ENCODE results near the gene FRMD4A. TPM values are rescaled to one million over a fixed set of nuclear protein-coding genes. Genes with fewer than 3 reads are reported as not detected.

Gene FRMD4A
- total and polyA plus RNA-seq, 10 of the 15 experiments (the other 5 are each of a cell fraction or from before 2014, with no cell fraction given) = 17.8 to 75.2 (median 39.1) TPM

- TF ChIP-seq ZNF687 (IDR thresholded peaks at IDR 0.05) = no peak
Observed at GRCh38 chr10:14116021-14116420, 214.7 kb downstream of the FRMD4A start (continued).

- DNase-seq (ENCODE audit: low read depth, low spot score) = no peak
- intact Hi-C loops (cut with micrococcal nuclease; ENCODE audit: unreplicated experiment) (no loop called here), in situ Hi-C loops (cut with MboI) (no loop called here)
- no peaks in the 10 kb centered on the region for H3K4me1 ChIP-seq (ENCODE audit: control insufficient read depth, insufficient read depth, low read length)
- RAD21 ChIA-PET (ENCODE audit: unreplicated experiment) = no interaction called here
- H4K20me1 ChIP-seq (ENCODE audit: control insufficient read depth, insufficient read depth) = no peaks in the 10 kb centered on the region
- H2AFZ ChIP-seq (ENCODE audit: control insufficient read depth, low read depth, low read length) = no peak overlapping the region
- ATAC-seq = no peak
- H3K4me2 ChIP-seq (ENCODE audit: control insufficient read depth, insufficient read depth) = no peak overlapping the region
- no peak overlapping the region for H3K27ac ChIP-seq (ENCODE audit: control insufficient read depth, insufficient read depth)
- TF ChIP-seq MYB (IDR thresholded peaks at IDR 0.05; ENCODE audit: borderline replicate concordance, low read depth, low read length) = no peak
- TF ChIP-seq MEF2A (IDR thresholded peaks at IDR 0.05; ENCODE audit: insufficient read depth, low read depth, low read length) = no peak
- no peak for TF ChIP-seq STAT1 (conservative IDR thresholded peaks at IDR 0.05)
- TF ChIP-seq NBN (IDR thresholded peaks at IDR 0.05) = no peak
- no peak for TF ChIP-seq ZNF217 (IDR thresholded peaks at IDR 0.05)
- no peak for TF ChIP-seq ZBED1 (IDR thresholded peaks at IDR 0.05; ENCODE audit: borderline replicate concordance)
- no peak for TF ChIP-seq SP1 (IDR thresholded peaks at IDR 0.05; ENCODE audit: low read depth, low read length)
- no peak for TF ChIP-seq CBX3 (IDR thresholded peaks at IDR 0.05; ENCODE audit: borderline replicate concordance, low read depth)
- no peak overlapping the region for H3K4me3 ChIP-seq
- H3K79me2 ChIP-seq (ENCODE audit: control insufficient read depth, insufficient read depth, low read length) = no peaks in the 10 kb centered on the region
- no peak for FAIRE-seq
- 0% methylated on average over 2 of the region's 2 CpGs for WGBS (ENCODE audit: insufficient coverage, insufficient replicate concordance, low lambda C conversion rate, missing lambda C conversion rate)
- no peak overlapping the region for H3K9ac ChIP-seq (ENCODE audit: control insufficient read depth, insufficient read depth, low read length)
- POLR2A ChIA-PET = no interaction called here
- BruUV-seq (replicated peaks) = no TSS peak
- CTCF ChIA-PET = no interaction called here
- SMC1A ChIA-PET (ENCODE audit: uncharacterized antibody, unreplicated experiment) = no interaction called here
- H3K36me3 ChIP-seq (ENCODE audit: control insufficient read depth in 2 of 2, insufficient read depth in 2 of 2, low read length in 1 of 2) = no peaks in the 10 kb centered on the region
- H3K27me3 ChIP-seq (replicated peaks in 1 of 2; ENCODE audit: control insufficient read depth in 2 of 2, insufficient read depth in 2 of 2, low read length in 1 of 2) = no peaks in the 10 kb centered on the region; a peak in 1 of 4 replicates
- no peaks in the 10 kb centered on the region; the same call in 2 of the 3 replicates for H3K9me3 ChIP-seq (replicated peaks; ENCODE audit: control insufficient read depth, insufficient read depth, low read length)
Observed at GRCh38 chr10:14114791-14115190, 215.9 kb downstream of the FRMD4A start.

Measured in GM12878 (cell line).